GM21825 (cell line): ENCODE data around the gene UBALD1.

Experiments used
- ATAC-seq: cut with Tn5 transposase; IDR thresholded peaks from one replicate; pipeline ENCODE4 v1.9.1; 2021; ENCODE audit warnings: mild to moderate bottlenecking, moderate library complexity; ENCODE audit not compliant: unreplicated experiment

The UBALD1 gene

DNA sequence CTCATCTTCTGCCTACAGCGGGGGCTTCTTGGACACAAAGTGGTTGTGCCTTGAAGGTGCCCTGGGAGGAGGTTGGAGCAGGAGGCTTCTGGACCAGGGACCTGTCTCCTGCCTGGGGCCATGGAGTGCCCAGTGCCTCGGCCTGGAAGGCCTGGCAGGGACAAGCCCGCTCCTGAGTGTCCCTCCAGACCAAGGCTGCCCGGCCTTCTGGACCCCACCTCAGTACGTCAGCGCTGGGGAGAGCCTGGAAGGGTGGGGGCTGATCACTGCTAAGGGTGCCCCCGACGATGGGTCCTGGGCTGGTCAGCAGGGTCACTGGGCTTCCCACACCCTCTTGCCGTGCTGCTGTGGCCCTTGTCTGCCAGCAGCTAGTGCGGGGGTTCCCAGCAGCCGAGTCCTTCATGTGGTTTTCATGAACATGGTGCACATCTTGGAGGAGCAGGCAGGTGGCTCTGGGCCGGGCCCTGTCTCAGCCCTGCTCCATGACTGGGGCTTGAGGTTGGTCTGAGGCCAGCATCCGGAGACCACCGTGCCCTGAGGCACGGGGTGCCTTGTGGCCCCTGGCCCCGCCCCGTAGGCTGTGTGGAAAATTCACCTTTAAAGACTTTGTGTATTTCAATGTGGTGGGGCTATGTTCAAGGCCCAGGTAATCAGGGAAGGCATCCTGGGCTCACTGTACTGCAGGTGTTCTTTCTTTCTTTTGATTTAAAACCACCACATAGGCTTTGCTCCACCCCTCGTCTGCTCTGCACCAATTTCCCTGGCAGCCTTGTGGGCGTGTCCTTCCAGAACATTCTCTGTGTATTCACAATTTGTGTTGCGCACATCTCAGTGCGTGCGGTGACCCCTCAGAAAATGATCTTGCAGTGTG lies 32.3 kb upstream of the UBALD1 start:
- no peak for ATAC-seq

DNA sequence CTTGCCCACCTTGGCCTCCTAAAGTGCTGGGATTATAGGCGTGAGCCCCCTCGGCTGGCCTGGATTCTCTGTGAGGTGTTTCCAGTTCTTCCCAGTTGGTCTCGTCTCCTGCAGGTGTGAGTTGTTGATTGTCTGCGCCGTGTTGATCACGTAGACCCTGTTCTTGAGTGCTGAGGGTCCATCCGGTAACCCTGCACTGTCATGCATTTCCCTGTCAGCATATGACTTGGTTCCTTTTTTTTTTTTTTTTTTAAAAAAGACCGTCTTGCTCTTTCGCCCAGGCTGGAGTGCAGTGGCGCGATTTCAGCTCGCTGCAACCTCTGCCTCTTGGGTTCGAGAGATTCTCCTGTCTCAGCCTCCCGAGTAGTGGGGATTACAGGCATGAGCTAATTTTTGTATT lies 27.2 kb upstream of the UBALD1 start:
- no peak for ATAC-seq

DNA sequence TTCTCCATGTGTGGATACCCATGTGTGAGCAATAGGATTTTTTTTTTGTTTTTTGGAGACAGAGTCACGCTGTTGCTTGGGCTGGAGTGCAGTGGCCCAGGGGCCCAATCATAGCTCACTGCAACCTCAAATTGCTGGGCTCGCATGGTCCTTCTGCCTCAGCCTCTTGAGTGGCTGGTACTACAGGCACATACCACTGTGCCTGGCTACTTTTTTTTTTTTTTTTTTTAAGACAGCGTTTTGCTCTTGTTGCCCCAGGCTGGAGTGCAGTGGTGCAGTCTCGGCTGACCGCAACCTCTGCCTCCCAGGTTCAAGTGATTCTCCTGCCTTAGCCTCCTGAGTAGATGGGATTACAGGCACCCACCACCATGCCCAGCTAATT lies 26.6 kb upstream of the UBALD1 start:
- no peak for ATAC-seq

DNA sequence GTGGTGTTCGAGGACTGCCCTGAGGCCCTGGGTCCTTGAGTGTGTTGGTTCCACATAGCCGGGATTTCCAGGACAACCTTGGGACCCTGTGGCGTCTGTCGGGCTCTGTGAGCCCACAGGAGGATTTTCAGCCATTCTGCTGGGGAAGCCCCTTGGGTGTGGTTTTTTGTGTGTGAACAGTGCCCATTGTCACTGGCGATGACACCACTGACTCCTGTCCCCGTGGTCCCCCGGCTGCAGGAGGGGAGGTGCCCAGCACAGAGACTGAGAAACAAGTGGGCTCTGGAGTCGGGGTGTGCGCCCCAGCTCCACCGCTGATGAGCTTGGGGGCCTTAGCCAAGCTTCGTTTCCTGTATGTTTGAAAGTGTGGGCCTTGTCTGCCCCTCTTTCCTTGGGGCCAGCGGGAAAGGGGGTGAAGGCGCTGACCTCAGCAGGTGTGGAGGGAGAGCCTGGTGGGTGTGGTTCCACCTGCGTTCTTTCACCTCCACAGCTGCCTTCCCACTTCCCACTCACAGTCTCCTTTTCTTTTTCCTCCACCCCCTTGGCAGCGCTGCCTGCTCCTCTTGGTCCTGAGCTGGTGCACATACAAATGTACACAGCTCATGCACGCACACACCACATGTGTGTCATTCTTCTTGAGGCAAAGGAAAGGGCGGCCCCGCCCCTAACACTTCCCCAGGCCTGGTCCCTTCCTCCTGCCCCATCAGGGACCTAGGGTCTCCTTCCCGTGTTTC lies 26.1 kb upstream of the UBALD1 start:
- no peak for ATAC-seq

DNA sequence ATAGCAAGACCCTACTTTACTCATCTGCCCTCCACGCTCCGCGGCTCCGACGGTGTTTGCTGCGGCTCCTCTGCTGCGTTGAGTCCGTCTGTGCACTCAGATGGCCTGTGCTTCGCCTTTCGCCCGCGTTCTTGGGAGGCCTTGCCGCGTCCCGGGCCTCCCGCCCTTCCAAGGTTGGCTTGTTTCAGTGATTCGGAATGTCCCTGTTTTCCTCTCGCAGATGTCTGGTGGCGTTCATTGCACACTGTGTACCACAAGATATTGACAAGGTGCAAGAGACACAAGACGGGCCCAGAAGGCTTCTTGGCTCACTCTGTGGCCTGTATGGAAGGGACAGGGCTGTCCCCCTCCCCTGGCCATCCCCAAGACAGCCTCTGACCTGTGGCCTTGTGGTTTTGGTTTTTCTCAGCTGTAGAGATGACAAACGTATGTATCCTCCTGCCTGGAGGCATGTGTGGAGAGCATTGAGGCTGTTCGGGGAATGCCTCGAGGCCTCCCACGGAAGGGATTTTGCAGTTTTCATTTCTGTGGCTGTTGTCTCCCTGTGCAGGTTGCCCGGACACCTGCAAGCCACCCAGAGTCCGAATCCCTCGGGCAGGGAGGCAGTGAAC lies 25.3 kb upstream of the UBALD1 start:
- ATAC-seq, result no peak

DNA sequence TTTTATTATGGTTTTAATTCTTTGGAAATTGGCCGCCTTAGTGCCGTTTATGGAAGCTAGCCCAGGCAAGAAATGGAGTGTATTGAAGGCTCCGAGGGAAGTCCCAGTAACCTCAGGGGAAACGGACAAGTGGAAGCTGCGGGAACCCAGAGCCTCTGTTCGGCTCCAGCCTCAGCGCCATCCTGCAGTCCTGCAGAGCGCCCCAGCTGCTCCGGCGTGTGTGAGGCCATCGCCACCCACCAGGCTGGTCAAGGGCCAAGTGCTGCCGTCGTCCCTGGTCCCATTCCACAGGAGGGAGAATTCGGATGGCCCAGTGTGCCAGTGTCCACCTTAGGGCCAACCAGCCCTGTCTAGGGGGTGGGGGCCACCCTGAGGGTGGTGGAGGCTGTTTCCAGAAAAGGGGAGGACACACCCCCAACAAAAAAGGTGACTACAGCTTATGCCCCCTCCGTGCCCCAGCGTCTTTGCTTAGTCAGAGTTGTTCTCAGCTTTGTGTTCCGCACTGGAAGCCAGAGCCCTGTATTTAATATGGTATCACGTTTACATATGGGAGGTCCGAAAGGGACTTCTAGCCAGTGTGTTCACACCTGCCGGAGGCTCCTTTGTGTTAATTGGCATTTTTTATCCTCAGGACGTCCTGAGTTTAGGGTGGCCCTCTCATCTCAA lies 22.9 kb upstream of the UBALD1 start:
- no peak for ATAC-seq

DNA sequence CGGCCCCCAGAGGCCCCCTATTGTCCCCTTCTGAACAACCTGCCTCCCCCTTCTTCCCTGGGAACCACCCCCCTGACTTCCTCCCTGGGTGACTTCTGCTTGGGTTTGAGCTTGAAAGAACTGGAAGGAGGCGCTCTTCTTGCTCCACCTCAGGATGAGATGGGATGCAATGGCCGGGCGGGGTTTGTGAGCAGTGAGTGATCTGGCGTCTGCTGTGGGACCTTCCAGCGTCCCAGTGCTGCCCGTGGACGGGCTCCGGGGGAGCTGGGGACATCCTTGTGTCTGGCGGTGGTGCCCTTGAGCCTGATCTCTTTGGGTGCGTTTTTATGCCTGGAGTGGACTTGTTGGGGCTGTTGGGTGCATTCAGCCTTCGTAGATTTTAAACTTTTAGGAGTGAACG lies 21.5 kb upstream of the UBALD1 start:
- no peak for ATAC-seq

DNA sequence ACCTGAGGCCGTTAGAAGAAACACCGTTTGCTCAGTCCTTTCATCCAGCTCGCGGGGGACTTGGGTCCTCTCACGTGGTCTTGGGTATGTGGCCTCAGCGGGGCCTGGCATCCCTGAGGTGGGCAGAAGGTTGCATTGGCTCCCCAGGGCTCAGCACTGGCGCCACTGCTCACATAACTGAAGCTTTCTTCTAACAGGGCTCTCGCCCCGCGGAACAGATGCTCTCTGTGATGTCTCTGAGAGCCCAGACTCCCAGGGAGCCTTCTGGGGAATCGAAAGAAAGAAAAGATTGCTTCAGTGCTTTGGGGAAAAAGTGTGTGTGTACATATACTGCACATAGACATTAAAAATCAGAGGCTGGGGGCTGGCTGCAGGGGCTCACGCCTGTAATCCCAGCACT lies 20.1 kb upstream of the UBALD1 start:
- no peak for ATAC-seq

DNA sequence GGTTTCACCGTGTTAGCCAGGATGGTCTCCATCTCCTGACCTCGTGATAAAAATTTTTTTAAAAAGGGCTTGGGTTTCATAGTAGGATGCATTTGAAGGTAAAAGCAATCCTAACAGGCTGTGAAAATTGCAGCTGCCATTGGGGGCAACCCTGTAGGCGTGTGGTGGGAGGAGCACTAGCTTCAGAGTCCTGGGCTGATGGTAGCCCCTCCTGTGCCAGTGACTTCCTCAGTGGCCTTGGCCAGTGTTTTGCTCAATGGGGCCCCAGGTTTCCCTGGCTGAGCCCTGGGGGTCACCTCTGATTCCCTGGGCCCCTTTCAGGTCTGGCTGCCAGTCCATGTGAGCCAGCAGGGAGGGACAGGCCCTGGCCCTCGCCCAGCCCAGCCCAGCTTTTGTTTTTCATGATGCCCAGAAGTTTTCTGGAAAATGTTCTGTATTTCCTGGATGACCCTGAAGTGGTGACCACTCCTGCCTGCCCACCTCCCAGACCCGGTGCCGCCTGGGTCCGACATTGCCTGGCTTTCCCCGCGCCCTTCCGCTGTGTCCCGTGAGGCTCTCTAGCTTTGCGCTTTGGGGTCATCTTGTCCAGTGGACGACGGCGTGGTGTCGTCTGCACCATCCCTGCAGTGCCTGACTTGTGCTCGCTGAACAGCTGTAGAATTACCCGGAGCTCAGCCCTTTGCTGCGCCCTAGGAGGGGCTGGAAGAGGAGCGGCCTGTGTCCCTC lies 19.4 kb upstream of the UBALD1 start:
- no peak for ATAC-seq

DNA sequence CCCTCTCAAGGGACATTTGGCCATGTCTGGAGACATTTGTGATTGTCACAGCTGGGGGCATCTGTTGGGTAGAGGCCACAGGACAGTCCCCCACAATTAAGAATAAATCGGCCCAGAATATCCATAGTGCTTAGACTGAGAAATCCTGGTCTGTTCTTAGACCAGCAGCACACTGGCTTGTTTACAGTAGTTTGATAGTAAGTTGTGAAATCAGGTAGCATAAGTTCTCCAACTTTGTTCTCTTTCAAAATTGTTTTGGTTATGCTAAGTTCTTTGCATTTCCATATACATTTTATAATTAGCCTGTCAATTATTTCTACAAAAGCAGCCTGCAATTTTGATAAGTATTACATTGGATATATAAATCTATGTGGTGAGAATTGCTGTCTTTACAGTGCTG lies 16.8 kb upstream of the UBALD1 start:
- no peak for ATAC-seq

DNA sequence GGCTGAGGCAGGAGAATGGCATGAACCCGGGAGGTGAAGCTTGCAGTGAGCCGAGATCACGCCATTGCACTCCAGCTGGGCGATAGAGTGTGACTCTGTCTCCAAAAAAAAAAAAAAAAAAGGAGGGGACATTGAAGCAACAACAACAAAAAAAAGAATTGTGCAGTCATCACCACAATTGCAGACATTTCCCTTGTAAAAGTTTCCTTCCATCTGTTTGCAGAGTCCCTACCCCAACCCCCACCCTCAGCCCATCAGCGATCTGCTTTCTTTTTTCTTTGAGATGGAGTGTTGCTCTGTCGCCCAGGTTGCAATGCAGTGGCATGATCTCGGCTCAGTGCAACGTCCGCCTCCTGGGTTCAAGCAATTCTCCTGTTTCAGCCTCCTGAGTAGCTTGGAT lies 13.6 kb upstream of the UBALD1 start:
- ATAC-seq, result no peak

DNA sequence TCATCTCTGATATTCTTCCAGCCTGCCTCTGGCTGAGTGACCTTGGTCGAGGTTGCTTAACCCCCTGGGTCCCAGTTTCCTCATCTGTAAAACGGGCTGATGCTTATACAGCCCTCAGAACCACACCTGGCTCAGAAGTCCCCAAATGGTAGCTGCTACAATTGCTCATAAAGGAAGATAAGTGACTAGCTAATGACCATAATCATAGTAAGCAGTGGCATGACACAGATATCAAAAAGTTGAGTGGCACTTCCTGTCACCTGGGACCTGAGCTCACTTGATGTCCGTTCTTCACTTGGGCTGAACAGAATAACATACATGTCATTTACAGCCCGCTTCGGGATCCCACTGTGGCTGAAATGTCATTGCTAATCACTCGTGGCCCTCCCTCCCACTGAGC lies 11.7 kb upstream of the UBALD1 start:
- no peak for ATAC-seq

DNA sequence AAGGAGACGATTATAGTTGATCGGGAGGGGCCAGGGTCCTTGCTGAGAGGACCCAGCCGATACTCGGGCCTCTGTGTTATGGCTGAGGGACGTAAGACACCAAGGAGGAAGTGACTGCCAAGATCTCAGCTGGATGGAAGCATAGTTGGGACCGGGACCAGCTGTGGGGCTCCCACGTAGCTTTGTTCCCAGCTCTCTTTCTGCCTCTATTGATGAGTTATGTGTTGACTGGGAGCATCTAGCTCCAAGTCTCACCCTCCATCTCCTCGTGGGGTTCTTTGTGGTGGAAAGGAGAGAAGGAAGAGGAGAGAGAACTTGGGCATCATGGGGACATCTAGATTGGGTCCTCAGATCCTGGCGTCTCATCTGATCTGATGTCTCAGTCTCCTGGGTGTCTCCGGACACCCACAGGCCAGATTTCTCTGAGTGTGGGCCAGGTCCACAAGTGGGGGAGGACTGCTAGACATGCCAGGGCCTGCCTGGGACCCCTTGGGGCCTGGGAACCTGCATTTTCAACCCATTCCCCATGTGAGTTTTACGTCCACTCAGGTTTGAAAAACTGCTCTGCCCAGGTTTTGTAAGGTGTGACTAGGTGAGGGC lies 11.0 kb upstream of the UBALD1 start:
- no peak for ATAC-seq

DNA sequence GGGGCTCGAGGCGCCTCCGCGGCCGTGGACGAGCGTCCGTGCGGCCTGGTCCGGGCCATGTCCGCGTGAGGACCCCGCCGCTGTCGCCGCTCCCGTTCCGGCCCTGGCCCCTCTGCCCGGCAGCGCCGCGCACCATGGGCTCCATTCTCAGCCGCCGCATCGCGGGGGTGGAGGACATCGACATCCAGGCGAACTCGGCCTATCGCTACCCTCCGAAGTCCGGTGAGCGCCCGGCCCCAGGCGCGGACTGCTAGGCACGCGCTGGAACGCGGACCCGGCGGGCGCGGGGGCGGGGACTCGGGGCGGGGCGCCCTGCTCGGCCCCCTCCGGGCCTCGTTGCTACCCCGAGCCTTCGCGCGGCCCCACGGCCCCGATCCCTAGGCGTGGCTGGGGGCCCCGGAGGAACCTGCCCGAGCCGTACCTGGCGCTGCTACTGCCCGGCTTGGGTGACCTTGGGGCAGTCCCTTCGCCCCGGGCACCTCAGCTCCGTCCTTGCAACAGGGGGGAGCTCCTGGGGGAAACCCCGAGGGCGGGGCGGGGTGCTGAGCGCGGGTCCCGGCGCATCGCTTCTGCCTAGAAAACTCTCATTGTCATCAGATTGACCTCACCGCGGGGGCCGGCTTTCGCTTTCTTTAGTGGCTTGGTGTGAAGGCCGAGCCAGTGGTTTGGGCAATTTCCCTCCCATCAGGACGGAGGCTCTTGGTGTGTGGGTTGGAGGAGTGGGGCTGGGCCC lies 10.3 kb upstream of the UBALD1 start:
- peak; percentile 56 for ATAC-seq

DNA sequence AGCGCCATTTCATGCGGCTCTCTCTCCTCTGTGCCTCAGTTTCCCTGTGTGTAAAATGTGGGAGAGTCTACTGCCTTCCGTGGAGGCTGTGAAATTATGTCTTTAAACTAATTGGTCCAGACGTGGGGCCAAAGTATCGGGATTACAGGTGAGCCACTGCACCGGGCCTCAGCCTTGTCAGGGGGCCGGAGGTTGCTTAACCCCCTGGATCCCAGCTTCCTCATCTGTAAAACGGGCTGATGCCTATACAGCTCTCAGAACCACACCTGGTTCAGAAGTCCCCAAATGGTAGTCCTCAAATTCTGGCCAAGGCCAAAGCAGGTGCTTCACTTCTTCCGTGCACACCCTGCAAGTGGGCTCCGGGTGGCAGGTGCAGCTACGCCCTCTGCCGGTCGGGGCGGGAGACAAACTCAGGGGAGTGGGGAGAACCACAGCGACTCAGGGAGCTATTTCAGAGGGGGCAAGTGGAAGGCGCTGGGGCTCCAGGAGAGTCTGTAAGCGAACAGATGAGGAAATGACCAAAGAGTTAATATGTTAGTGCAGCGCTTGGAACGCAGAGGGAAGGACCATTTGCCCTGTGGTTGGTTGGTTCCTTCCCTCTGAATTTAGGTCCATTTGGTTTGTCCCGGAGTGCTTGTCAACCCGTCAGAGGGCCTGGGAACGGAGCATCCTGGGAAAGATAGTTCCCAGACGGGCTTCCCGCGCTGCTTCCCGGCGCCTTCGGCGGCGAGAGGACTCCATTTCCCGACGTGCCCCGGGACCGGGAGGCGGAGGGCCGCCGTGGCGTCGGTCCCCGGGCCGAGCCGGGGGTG lies 9.5 kb upstream of the UBALD1 start, which contains the start of gene MGRN1:
TSS of gene MGRN1 (plus strand) at position 812 of the 812 bp plus-strand sequence. CDS start 135 bp downstream, outside the sequence.
- peak; percentile 75 for ATAC-seq

DNA sequence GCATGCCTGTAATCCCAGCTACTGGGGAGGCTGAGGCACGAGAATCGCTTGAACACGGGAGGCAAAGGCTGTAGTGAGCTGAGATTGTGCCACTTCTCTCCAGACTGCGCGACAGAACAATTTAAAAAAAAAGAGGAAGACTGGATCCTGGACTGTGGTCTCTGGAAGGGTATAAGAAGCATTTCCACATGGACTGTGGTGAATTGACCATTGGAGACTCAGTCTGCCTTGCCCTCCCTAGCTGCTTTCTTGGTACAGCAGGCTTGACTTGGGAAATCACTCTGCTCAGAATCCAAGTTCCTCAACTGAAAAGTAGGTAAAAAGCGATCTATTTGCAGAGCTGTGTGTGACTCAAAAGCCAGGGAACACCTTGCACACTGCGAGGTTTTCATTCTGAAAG lies 8.9 kb upstream of the UBALD1 start:
- no peak for ATAC-seq

DNA sequence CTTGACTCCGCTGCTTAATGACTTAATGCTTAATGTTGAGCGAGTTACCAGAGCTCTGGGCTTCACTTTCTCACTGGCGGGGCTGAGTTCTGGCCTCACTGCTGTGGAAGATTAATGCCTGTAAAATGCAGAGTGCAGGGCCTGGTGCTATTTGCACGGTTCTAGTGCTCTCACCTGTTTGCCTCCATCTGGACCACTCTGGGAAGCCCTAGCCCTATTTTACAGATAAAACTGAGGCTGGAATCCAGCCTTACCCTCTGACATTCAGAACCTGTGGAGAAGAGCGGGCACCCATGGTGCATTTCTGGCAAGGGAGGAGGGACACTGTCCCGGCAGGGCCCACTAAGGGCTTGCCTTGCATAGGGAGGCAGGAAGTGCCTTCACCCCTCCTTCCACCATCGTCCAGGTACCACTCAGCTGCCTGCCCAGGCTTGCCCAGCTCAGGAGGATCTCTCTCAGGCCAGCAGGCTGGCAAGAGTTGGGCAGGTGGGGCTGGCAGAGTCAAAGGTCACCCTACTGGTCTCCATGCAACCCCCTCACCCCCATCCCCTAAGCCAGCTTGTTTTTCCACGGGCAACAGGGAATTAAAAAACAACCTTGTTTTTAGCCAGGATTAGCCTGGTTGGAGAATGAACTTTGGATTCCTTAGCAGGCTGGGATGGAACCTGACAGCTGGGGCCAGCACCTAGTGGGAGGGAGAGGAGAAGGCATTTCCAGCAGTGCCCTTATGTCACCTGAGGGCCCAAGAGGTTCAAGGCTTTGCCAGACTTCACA lies 4.1 kb upstream of the UBALD1 start:
- no peak for ATAC-seq

DNA sequence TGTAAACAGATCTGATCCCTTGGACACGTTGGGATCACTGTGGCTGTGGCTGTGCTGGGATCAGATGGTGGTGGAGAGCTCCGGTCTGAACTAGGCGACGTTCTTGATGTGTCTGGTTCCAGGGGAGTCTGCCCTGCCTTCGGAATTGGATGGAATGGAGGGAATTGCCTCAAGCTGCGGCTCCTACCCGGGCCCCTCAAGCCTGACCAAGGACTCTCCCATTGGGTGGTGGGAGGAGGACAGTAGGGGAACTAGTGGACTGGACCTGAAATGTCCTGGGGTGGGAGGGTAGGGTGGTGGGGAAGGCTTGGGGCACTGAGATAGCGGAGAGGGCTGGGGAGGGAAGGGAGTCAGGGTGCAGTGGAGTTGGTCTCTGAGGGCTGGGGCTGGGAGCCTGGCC lies 3.2 kb upstream of the UBALD1 start:
- ATAC-seq, result no peak
